Activated T-helper 1 cell treated with anti-CD3 and anti-CD28 coated beads, Interleukin-2, amount 50 U/mL, for 16 hours (primary cell): ENCODE results near the gene RERE.

Experiments
- DNase-seq, 2 donors: peaks; one replicate each; pipeline ENCODE4 v3.0.0-alpha.2; 2020; ENCODE audit warnings: low read depth in 1 of 2, low spot score in 1 of 2

The RERE gene

DNA sequence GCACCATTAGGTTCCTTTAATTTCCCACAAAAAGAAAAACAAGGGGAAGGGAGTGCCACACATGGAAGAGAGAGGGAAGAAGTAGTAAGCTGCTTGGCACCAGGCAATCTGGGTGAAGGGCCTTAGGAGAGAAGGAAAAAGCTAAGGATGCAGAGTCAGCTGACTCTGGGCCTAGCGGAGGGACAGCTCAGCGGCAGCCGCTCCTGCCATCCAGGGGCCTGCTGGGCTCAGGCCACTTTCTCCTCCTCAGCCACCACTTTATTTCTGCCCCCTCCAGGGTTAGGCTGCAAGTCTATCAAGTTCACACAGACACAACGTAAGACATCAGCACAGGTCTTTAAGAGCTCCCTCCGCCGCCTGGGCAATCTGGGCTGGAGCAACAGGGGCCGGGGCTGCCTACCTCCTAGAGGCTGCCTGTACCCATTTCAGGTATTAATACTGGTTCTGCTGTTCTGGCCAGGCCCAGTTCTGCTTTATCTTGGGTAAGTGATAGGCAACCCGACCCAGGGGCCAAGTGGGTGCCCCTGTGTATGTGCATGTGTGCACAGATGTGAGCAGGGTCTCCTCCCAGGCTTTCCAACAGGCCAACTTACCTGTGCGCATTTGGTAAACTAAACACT, 446.0 kb downstream of the RERE start:
- DNase-seq, result no peak

DNA sequence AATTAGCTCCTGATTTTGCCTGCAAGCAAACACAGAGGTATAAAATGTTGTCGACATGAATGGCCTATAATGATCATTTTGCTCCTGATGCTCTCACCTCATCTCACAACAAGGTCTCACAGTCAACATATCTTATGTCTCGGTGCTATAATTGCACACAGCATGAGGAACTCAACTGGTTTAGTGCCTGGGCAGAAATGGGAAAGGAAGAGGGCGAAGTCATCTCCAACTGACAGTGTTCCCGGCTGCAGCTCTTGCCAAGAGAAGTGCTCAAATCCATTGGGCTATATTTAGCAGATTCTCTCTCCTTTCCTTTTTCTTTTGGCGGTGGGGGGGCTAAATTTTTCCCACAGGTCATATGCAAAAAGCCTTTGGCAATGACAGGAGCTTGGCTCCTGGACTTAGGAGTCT, 446.5 kb downstream of the RERE start:
- no peak for DNase-seq

DNA sequence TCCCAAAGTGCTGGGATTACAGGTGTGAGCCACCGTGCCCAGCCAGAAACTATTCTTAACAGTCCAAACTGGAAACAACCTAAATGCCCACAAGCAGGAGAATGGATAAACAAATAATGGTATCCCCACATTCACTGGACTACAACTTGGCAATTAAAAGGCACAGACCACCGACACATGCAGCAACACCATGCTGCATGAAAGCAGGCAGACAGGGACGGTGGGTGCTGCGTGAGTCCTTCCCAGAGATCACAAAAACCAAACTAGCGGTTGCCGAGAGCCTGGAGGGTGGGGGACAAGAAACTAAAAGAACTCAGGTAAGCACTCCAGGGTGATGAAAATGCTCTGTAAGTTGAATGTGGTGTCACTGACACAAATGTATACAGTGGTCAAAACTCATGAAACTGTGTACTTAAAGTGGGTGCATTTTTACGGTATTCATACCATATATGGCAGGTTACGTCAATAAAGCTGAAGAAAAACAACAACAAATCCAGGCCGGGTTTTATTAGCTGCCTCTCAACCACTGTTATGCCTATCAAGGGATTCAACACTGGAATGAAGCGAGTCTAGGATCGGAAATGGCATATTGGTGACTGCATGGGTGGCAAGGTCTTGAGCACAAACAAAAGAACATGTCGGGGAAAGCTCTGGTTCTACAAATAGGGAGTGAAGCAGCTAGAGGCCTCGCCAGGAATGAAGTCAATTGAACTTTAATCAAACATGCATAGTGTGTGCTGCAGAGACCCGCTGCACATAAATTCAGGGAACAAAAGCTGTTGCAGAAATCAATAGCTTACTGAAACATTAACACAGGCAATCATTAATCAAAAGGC, 447.2 kb downstream of the RERE start:
- DNase-seq, result no peak

DNA sequence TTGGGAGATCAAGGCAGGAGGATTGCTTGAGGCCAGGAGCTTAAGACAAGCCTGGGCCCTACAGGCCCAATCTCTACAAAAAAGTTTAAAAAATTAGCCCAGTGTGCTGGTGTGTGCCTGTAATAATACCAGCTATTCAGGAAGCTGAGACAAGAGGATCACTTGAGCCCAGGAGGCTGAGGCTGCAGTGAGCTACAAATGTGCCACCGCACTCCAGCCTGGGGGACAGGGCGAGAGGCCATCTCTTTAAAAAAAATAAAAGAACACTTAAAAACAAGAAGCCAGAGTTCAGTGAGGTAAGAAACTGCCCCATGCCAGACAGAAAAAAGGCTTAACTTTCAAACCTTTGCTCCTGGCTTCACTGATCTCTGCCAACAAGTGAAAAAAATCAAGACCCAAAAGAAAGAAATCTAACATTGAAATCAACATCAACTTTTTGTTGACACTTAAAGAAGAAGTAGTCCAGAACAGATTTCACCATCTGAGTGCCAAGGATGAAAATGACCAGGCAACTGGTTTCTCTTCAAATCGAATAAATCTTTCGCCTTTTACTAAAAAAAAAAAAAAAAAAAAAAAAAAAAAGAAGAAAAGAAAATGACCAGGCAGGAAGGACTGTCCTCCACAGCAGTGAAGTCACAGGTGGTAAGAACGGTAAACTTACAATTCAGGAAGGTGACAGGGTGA, 448.3 kb downstream of the RERE start:
- no peak for DNase-seq

DNA sequence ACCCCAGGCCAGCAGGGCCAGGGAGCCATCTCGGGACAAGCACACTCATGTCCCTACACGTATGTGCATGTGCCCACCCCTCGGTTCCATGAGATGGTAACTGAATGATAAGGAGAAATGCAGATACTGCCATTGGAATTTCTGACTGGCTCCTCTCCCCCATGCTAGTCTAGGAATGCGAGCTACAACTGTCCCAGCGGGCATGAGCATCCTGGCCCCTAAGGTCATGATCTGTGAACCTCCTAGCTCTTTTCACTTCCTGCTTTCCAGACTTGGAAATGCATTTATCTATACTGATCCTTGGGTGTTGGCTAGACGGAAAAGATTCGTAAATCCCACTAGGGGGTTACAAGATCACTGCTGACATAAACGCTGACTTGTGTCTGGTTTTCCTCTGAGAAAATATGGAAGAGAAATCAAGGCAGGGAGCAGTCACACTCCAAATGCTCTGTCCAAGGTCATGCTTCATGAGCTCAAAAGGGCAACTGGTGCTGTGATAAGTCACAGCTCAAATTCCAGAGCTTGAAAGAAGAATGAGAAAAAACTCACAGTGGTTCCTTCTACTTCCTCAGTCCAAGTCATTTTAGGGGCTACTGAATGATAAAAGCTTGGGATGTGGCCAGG, 449.8 kb downstream of the RERE start:
- no peak for DNase-seq

DNA sequence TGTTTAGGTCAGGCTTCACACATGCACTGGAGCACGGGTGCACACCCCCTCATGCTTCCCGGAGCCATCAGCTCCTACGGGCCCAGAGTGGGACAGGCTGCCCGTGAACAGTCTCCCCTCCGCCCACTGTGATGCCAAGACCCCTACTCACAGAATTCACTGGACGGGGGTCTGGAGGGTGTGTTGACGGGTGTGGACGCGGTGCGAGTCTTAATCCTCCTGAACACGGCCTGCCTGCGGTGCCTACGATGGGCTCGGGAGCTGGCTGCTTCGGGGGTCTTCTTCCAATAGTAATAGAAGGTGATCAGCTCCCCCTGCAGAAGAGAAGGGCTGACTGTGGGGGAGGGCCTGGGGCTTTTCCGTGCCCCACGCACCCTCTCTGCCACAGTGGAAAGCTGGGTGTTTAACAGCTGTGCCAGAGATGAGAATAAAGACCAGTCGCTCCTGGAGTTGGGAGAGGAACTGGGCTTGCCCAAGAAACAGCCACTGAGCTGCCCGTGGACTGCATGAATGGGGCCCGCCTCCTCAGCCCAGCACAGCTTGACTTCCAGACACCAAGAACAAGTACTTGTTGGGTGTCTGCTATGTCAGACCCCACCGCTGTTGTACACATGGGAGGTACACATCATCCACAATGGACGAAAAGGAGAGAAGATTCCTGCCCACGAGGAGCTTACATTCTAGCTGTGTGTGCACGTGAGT, 451.6 kb downstream of the RERE start:
- no peak for DNase-seq

DNA sequence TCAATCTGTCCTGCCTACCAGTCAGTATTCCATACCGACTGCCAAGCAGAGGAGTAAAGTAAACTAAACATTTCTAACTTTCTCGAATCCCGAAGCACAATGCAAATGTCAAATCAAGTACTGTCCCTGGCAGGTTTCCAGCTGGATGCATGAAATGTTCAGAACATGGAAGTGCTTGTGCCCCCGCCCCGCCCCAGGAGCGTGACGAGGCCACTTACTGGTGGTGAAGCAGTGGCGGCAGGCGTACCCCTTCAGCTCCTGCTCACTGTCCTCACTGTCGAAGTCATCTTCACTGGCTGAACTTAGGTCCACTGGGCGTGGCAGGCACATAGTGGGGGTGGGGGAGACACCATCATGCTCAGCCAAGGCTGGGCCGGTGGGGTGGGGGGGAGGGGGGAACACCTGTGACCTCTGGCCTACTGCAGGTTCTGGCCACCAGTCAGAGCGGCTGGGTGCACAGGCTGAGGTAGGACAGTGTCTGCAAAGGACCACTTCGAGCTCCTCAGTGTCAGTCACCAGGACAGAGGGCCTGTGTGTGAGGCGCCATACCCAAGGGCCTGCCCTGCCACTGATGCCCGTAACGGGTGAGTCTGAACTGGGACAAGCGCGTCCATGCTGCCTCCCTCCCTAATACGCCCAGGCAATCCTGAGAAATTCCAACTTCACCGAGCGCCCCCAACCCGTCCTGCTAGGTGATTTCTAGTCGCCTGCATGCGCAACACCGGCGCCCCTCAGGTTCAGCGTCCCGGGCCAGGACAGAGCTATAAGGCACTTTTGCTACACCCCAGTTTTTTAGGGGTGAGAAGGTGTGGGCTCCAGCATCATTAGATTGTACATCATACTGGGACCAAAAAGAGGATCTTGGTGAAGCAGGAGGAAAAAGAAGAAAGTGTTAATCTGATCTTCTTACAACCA, 452.7 kb downstream of the RERE start:
- no peak for DNase-seq

DNA sequence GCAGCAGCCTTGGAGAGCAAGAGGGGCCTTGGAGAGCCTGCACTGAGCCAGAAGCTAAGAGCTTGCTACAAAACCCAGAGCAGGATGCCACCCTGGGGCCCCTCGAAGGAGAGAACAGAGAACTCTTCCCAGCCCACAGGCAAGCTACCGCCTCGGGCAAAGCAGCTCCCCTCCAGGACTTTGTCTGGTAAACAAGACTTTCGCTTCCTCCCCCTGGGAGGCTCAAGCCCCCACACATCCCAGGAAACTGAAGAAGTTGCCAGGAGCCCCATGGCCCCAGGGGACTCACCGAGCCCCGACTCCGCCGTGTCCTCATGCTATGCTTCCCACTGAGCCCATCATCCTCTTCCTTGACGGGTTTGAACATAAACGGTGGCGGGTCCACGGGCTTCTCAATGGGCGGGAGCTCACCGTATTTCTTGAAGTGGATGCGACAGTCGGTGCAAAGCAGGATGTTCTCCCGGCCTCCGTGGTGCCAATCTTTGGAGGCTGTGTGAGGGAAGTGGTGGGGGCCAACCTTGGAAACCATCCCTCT, 453.6 kb downstream of the RERE start:
- DNase-seq, result no peak

DNA sequence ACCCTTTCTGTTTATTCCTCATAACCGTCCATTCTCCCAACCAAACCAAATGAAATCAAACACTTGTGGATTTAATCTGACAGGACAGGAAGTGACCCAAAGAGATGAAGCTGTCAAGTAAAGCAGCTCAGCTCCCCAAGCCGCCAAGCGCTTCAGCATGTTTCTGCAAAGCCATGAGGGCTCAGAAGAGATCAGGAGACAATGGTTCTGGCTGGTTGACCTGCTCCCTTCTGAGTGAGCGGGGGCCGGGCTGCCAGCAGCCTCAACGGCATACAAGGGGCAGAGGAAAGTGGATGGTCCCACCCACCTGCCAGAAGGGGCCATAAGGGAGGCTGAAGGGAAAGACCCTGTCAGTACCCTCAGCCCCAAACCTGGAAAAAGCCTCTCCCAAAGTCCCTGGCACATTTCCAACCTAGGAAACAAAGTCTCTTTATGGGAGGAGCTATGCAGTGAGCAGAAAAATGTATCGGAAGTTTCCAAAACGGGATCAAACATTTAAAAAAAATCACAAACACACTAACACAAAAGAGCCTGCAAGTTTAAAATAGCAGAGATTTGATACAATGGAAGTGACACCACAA, 454.2 kb downstream of the RERE start:
- DNase-seq, result no peak

DNA sequence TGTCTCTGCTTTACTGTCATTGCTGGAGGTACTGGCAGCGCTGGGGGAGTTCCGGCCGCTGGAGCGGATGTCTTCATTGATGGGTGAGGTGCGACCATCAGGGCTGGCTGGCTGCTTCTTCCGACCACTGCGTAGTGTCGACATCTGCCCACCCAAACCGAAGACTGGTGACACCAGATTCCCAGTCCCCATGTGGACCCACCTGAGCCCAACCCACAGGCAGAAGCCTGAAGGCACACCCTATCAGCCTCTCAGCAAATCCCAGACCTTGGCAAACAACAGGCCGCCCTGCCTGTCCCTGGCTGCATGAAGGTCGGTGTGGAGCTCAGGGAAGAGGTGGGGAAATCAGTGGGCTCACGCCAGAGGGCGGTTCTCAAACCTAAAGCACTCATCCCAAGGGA, 454.7 kb downstream of the RERE start:
- no peak for DNase-seq

DNA sequence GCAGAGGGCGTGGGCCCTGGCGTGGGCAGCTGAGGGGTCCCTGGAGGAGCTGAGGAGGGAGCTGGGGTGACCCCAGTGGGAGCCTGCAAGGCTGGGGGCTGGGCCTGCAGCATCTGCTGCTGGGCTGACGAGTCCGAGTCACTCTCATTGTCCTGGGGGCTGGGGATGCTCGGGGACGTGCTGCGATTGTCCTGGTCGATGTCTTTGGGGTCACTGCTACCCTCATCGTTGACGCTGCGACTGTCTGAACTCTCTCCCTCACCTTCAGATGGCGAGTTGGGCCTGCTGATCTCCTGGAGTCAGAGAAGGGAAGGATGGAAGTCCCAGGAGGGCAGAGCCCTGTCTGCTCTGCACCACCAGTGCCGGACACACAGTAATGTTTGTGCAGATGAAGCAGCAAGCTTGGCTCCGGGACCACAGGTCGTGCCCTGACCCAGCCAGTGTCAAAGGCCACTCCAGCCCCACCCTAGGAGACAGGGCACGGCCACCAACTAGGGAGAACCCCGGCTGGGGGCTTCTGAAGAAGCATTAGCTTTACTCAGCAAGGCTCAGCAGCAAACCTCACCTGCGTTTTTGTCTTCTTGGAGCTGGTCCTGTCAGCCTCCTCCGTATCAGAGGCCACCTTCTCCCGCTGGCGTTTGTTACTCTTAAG, 456.1 kb downstream of the RERE start:
- no peak for DNase-seq

DNA sequence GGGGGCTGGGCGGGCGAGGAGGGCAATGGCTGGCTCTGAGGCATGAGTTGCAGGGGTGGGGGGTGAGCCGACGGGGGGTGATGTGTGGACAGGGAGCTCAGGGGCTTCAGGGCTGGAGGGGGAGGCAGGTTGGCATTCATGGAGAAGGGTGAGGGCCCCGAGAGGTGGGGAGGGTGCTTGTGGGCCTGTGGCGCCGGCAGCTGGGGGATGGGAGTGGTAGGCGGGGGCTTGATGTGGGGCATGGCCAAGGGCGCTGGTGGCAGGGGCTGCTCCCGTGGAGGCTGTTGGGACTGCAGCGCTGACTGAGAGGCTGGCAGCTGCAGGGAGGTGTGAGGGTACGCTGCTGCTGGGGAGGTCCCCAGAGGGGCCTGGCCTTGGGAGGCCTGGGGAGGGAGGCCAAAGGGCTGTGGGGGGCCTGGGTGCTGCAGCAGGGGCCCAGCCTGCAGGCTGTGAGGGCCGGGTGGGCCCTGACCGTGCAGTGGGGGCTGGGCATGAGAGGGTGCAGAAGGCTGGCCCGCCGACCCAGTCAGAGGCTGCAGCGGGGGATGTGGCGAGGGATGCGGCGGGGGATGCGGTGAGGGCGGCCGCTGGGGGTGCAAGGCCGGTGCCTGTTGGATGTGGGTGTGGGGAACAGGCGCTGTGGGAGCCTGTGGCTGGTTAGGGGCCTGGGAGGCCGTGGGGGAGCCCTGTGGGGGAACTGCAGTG, 456.8 kb downstream of the RERE start:
- DNase-seq, result no peak

DNA sequence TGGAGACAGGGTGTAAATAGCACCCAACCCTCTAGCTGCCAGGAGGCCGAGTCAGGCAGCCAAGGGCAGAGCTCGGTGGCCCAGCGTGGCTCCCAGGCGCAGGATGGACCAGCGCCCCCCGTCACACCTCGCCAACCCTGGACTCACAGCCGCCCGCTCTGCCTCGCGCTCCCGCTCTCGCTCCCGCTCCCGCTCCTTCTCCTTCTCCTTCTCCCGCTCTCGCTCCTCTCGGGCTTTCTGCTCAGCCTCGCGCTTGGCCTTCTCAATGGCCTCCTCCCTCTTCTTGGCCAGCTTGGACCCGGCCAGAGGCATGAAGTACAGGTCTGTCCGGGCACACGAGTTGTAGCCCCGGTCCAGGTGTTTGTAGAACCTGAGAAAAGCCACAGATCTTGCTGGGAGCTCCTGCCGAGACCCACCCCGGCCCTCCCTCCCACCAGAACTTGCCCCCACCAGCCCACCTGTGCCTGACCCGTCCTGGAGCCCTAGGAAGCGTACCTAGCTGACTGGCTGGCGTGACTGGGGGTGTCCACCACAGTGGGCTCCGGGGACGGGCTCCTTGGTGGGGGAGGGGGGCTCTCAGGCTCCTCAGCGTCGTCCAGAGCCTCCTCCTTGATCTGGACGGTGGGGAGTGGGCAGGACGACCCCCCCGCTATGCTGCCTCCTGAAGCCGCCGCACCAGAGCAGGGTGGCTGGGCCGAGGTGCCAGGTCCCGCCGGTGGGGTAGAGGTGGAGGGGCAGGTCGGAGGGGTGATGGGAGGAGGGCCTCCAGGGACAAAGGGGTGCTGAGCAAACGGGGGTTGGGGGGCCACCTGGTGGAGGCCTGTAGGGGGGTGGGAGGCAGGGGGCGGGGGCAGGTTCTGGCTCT, 457.6 kb downstream of the RERE start:
- no peak for DNase-seq

DNA sequence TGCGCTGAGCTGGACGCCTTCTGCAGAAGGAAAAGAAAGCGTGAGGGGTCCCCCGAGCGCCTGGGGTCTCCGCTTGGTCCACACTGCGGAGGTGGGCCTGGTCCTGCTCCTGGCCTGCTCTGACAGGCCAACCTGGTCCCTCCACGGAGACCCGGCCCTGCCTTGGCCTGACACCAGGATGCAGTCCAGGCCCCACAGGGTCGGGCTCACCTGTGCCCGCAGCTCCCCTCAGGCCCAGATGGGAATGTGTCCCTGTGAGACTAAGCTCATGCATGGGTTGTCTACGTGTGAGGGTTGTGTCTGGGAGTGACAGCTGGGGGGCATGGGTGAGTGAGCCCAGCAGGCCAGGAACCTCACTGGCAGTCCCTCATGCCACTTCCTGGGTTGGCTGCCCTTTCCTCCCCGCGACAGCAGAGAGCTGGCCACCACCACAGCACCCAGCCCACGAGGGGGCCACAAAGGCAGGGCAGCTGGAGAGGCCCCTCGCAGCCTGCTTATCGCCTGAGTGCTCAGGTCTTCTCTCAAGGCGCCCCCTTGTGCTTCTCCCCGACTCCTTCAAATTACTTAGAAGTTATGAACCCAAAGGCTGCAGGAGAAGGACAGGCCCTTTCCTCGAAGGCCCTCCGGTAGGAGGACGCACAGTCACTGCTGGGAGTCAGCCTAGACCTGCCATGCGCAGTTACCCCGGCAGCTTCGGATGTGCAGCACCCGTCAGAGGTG, 458.4 kb downstream of the RERE start:
- no peak for DNase-seq

DNA sequence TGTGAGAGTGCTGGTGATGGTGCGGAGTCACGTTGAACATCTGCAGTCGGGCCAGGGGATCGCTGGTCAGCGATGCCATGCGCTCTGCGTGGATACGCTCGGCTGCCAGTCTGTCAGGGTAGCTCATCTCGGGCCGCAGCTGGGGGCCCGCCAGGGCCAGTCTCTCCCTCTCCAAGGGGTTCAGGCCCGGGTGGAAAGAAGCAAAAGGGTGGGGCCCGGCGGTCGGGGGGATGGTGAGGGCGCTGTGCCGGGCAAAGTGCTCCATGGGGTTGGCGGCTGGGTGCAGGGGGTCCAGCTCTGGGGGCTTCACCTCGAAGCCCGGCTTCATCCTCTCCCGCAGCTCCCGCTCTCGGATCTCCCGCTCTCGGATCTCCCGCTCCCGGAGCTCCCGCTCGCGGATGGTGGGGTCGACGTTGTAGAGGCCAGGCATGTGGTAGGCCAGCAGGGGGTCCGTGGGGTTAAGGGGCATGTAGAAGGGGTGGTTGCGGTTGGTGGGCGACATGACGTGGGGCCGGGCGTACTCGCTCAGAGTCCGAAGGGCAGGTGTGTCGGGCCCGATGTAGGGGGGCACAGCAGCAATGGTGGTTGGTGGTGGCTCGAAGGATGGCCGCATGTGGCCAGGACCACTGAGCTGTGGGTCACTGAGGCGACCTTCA, 459.1 kb downstream of the RERE start:
- DNase-seq, result no peak
